HG02759 (cell line): ENCODE results near the gene BMPR1A.
"Not testable (repeated sequence)": the region's sequence is repeated elsewhere in the genome, so short reads cannot be mapped to it uniquely, and the experiment has no call there.

Experiments used
- ATAC-seq: cut with Tn5 transposase; IDR thresholded peaks from one replicate; pipeline ENCODE4 v1.9.1; 2021; ENCODE audit warnings: mild to moderate bottlenecking, moderate library complexity; ENCODE audit not compliant: unreplicated experiment

The BMPR1A gene

GRCh38 chr10:86729677-86730076 is 26.7 kb upstream of the BMPR1A start:
- ATAC-seq = no peak

- ATAC-seq = no peak
Measured at GRCh38 chr10:86730227-86730626, 26.2 kb upstream of the BMPR1A start.

- ATAC-seq = no peak
Measured at GRCh38 chr10:86732771-86733170, 23.6 kb upstream of the BMPR1A start.

GRCh38 chr10:86733260-86733671 is 23.2 kb upstream of the BMPR1A start:
- no peak for ATAC-seq

- ATAC-seq = no peak
Measured at GRCh38 chr10:86734207-86734988, 22.0 kb upstream of the BMPR1A start.

- not testable (repeated sequence) for ATAC-seq
Measured at GRCh38 chr10:86735278-86735677, 21.1 kb upstream of the BMPR1A start.

GRCh38 chr10:86742230-86742629 is 14.2 kb upstream of the BMPR1A start:
- ATAC-seq = no peak

GRCh38 chr10:86744067-86744725 is 12.2 kb upstream of the BMPR1A start:
- no peak for ATAC-seq

GRCh38 chr10:86747796-86748581 is 8.4 kb upstream of the BMPR1A start:
- ATAC-seq = no peak

GRCh38 chr10:86749854-86750253 is 6.6 kb upstream of the BMPR1A start:
- no peak for ATAC-seq

GRCh38 chr10:86751477-86751876 is 4.9 kb upstream of the BMPR1A start:
- no peak for ATAC-seq

GRCh38 chr10:86752311-86752710 is 4.1 kb upstream of the BMPR1A start:
- ATAC-seq = no peak

GRCh38 chr10:86753051-86753450 is 3.4 kb upstream of the BMPR1A start:
- ATAC-seq = no peak

GRCh38 chr10:86753638-86754434 is 2.6 kb upstream of the BMPR1A start:
- ATAC-seq = no peak

GRCh38 chr10:86755454-86755739 is 1.0 kb upstream of the BMPR1A start:
- no peak for ATAC-seq

- ATAC-seq = peak; percentile 84
Measured at GRCh38 chr10:86755740-86756510, 494 bp upstream of the BMPR1A start.

GRCh38 chr10:86757113-86757972 is 924 bp downstream of the BMPR1A start:
- no peak for ATAC-seq

GRCh38 chr10:86758189-86759072 is 2.0 kb downstream of the BMPR1A start:
- no peak for ATAC-seq
